Keratinocyte (primary cell): Measurements from ENCODE around the gene TAGLN3. TPM values are rescaled to one million over a fixed set of nuclear protein-coding genes. Genes with fewer than 3 reads are reported as not detected.

ENCODE experiments used
- DNase-seq: peaks from one replicate; pipeline ENCODE4 v3.0.0-alpha.2; 2011; ENCODE audit warnings: low read depth, missing footprints, low spot score
- FAIRE-seq: peaks from 2 replicates; lab custom pipeline; 2011; peaks lifted over from hg19 to GRCh38; lab: Jason Lieb, UNC
- H2AFZ ChIP-seq: 2 replicates; pipeline ENCODE4 v1.6.0; 2012; ENCODE audit warnings: low read length, control low read depth, inconsistent platforms; ENCODE audit not compliant: control insufficient read depth
- H3K27ac ChIP-seq: 2 replicates; pipeline ENCODE4 v1.5.1; 2011; ENCODE audit warnings: low read length; ENCODE audit not compliant: control insufficient read depth, insufficient read depth
- H3K27me3 ChIP-seq: 3 replicates; pipeline ENCODE4 v1.6.0; 2011; ENCODE audit warnings: low read length; ENCODE audit not compliant: control insufficient read depth, insufficient read depth; ENCODE audit errors: extremely low read depth
- H3K36me3 ChIP-seq, 2 experiments: 2 replicates in 1 of 2; 3 replicates in 1 of 2; pipeline ENCODE4 v1.5.1; 2011; ENCODE audit warnings: low read length in 2 of 2, mild to moderate bottlenecking in 1 of 2; ENCODE audit not compliant: control insufficient read depth in 2 of 2, insufficient read depth in 2 of 2; ENCODE audit errors: extremely low read depth in 1 of 2
- H3K4me1 ChIP-seq: 3 replicates; pipeline ENCODE4 v1.5.1; 2011; ENCODE audit warnings: low read length; ENCODE audit not compliant: control insufficient read depth, insufficient read depth; ENCODE audit errors: extremely low read depth
- H3K4me2 ChIP-seq: 3 replicates; pipeline ENCODE4 v1.6.0; 2011; ENCODE audit warnings: low read depth, low read length; ENCODE audit not compliant: control insufficient read depth, insufficient read depth; ENCODE audit errors: extremely low read depth
- H3K4me3 ChIP-seq, 3 experiments: fragments of 200-600 bp in 1 of 3; sonication (generic) in 1 of 3; 2 replicates in 2 of 3; 3 replicates in 1 of 3; pipeline ENCODE4 v1.5.1; 2011 to 2016; ENCODE audit warnings: low read length in 3 of 3, mild to moderate bottlenecking in 3 of 3, control low read depth in 2 of 3, inconsistent platforms in 1 of 3, low read depth in 1 of 3, mixed read lengths in 1 of 3, mixed run types in 1 of 3, moderate library complexity in 1 of 3; ENCODE audit not compliant: control insufficient read depth in 2 of 3, insufficient read depth in 2 of 3; ENCODE audit errors: extremely low read depth in 1 of 3
- H3K79me2 ChIP-seq: 2 replicates; pipeline ENCODE4 v1.6.0; 2012; ENCODE audit warnings: low read length; ENCODE audit not compliant: control insufficient read depth, insufficient read depth
- H3K9ac ChIP-seq: 3 replicates; pipeline ENCODE4 v1.6.0; 2011; ENCODE audit warnings: low read length; ENCODE audit not compliant: control insufficient read depth, insufficient read depth; ENCODE audit errors: extremely low read depth
- H3K9me1 ChIP-seq: 3 replicates; pipeline ENCODE4 v1.6.0; 2011; ENCODE audit warnings: low read length; ENCODE audit not compliant: control insufficient read depth, insufficient read depth; ENCODE audit errors: extremely low read depth
- H3K9me3 ChIP-seq: 2 replicates; pipeline ENCODE4 v1.5.1; 2012; ENCODE audit warnings: low read depth, low read length; ENCODE audit not compliant: control insufficient read depth
- H4K20me1 ChIP-seq: 3 replicates; pipeline ENCODE4 v1.6.0; 2011; ENCODE audit warnings: low read length; ENCODE audit not compliant: control insufficient read depth, insufficient read depth; ENCODE audit errors: extremely low read depth
- CTCF ChIP-seq, 3 experiments: IDR thresholded peaks in 1 of 3; conservative IDR thresholded peaks in 1 of 3; optimal IDR thresholded peaks in 1 of 3; 2 replicates in 2 of 3; 3 replicates in 1 of 3; pipeline versions ENCODE3 to v1.5.1; 2011; ENCODE audit warnings: low read length in 3 of 3, mild to moderate bottlenecking in 3 of 3, moderate library complexity in 2 of 3, control low read depth in 1 of 3, inconsistent platforms in 1 of 3; ENCODE audit not compliant: insufficient read depth in 2 of 3; ENCODE audit errors: extremely low read depth in 1 of 3
- EZH2 ChIP-seq: IDR thresholded peaks from one replicate; pipeline ENCODE4 v1.6.1; 2012; ENCODE audit warnings: inconsistent platforms, mild to moderate bottlenecking, low read length, moderate library complexity
- dilution Hi-C: fragments of 300-500 bp; cut with MboI; formaldehyde crosslinking; loops from one replicate; pipeline ENCODE4 v1.7.0; 2020; ENCODE audit warnings: low sequenced_read_pairs; ENCODE audit not compliant: extremely low pct_ligation_motif_present
- polyA plus RNA-seq, 5 experiments: library from polyadenylated mRNA; depleted of rRNA in 3 of 5; stranded (reverse) in 3 of 5; stranded (forward) in 1 of 5; unstranded in 1 of 5; fragments of >200 nt; gene quantifications; 1 replicate in 1 of 5; 2 replicates in 3 of 5; 3 replicates in 1 of 5; pipeline versions ENCODE4 v1.2.1 to v1.2.3, GENCODE V29; 2011 to 2012; ENCODE audit warnings: missing spikeins in 2 of 5, low read depth in 1 of 5, low replicate concordance in 1 of 5

TAGLN3 gene
- polyA plus RNA-seq, 1 donor (not counting 4 experiments of a cell fraction or from before 2014, with no cell fraction given), result 8.9 TPM

- no peak for DNase-seq
- H3K27ac ChIP-seq, result no peak overlapping the region
- H3K4me3 ChIP-seq, result no peak overlapping the region
- no peak overlapping the region for H2AFZ ChIP-seq
- no peaks in the 10 kb centered on the region for H3K79me2 ChIP-seq
- peak; percentile 93 for FAIRE-seq
- no peak overlapping the region for H3K9ac ChIP-seq
- H3K36me3 ChIP-seq, result peaks cover 0 to 9% of the 10 kb centered on the region in 2 experiments
- H3K4me1 ChIP-seq, result no peaks in the 10 kb centered on the region
- H3K9me1 ChIP-seq, result no peaks in the 10 kb centered on the region
- H3K4me2 ChIP-seq, result no peak overlapping the region
- dilution Hi-C loops, result no loop called here
- no peaks in the 10 kb centered on the region for H3K9me3 ChIP-seq
- H3K27me3 ChIP-seq, result no peaks in the 10 kb centered on the region
- TF ChIP-seq CTCF (optimal IDR thresholded peaks at IDR 0.05 in 1 of 3, IDR thresholded peaks at IDR 0.05 in 1 of 3, conservative IDR thresholded peaks at IDR 0.05 in 1 of 3; ENCODE audit: extremely low read depth in 1 of 3, insufficient read depth in 2 of 3, low read length in 3 of 3) (peak in 2 of 3 experiments; percentile 58 to 74), EZH2 (no peak)
- no peaks in the 10 kb centered on the region for H4K20me1 ChIP-seq
Measured at GRCh38 chr3:111989061-111989678, 9.6 kb upstream of the TAGLN3 start.

DNA sequence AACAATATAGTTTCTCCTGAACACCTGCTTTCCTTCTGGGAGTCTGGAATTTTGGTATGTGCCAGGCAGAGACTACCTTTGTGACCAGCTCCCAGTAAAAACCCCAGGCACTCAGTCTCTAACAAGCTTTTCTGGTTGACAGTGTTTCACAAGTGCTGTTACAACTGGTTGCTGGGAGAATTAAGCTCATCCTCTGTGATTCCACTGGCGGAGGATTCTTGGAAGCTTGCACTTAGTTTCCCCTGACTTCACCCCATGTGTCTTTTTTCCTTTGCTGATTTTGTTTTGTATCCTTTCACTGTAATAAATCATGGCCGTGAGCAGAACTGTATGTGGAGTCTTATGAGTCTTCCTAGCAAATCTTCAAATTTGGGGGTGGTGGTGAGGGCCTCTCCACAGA, 5.7 kb upstream of the TAGLN3 start:
- H3K36me3 ChIP-seq, result peaks cover 0 to 6% of the 10 kb centered on the region in 2 experiments
- no peak overlapping the region for H2AFZ ChIP-seq
- FAIRE-seq (no peak), DNase-seq (no peak)
- dilution Hi-C loops, result no loop called here
- no peak overlapping the region for H3K27ac ChIP-seq
- TF ChIP-seq CTCF (optimal IDR thresholded peaks at IDR 0.05 in 1 of 3, IDR thresholded peaks at IDR 0.05 in 1 of 3, conservative IDR thresholded peaks at IDR 0.05 in 1 of 3; ENCODE audit: extremely low read depth in 1 of 3, insufficient read depth in 2 of 3, low read length in 3 of 3), result no peak
- TF ChIP-seq EZH2, result no peak
- no peaks in the 10 kb centered on the region for H4K20me1 ChIP-seq
- H3K79me2 ChIP-seq, result no peaks in the 10 kb centered on the region
- no peaks in the 10 kb centered on the region for H3K9me3 ChIP-seq
- no peaks in the 10 kb centered on the region for H3K27me3 ChIP-seq
- no peak overlapping the region for H3K4me3 ChIP-seq
- H3K9ac ChIP-seq, result no peak overlapping the region
- no peaks in the 10 kb centered on the region for H3K9me1 ChIP-seq
- H3K4me1 ChIP-seq, result no peaks in the 10 kb centered on the region
- H3K4me2 ChIP-seq, result no peak overlapping the region
